Measurements from ENCODE around the gene CNDP2.
A peak's percentile ranks its signal among the peaks of the same experiment; 100 is the strongest.

The CNDP2 gene

GRCh38 chr18:74472312-74472711 is 23.9 kb upstream of the CNDP2 start:
- no peak for DNase-seq (ENCODE audit: low spot score)

DNA sequence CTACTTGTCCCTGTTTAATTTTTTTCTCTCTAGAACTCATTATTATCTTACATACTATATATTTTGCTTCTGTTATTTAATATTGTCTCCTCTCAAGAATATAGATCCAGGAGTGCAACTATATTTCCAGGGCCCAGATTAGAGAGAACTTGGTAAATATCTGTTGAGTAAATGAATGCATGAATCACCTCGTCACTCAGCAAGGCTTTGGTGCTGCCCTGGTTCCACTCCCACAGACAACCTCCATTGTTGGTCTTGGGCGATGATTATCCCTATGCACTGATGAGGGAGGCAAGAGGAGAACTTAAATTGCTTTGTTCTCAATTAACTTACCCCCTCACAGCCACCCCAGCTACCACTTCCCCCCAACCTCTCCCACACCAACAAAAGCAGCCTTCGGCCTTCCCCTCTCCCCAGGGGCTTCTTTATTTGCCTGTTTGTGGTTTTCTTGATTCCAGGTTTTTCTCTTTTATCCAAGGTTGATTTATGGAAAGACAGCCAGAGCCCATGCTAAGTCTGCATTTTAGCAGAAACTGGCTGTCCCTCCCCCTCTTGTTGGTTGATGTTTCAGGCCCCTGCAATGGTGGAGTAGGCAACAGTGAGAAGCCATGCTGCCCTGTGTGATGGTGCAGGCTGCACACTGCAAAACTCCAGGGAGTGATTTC is 22.1 kb upstream of the CNDP2 start:
- DNase-seq (ENCODE audit: low spot score) = no peak

DNA sequence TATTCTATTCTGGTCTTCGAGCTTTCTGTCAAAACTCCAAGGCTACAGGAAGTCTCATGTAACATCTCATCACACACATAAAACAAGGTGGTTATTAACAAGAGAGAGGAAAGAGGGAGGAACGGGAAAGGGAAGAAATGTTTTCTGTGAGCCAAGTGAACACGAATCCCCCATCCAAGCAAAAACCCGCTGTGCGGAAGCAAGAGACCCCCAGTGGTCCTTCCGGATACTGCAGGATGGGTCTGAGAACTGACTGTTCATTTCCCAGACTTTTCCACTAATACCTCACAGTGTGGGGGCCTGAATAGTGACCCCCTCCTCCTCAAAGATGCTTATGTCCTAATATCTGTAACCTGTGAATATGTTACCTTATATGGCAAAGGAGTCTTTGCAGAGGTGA is 20.0 kb upstream of the CNDP2 start:
- DNase-seq (ENCODE audit: low spot score) = peak; percentile 40

GRCh38 chr18:74477771-74478170 is 18.4 kb upstream of the CNDP2 start:
- no peak for DNase-seq (ENCODE audit: low spot score)

GRCh38 chr18:74478316-74478715 is 17.8 kb upstream of the CNDP2 start:
- DNase-seq (ENCODE audit: low spot score) = no peak

DNA sequence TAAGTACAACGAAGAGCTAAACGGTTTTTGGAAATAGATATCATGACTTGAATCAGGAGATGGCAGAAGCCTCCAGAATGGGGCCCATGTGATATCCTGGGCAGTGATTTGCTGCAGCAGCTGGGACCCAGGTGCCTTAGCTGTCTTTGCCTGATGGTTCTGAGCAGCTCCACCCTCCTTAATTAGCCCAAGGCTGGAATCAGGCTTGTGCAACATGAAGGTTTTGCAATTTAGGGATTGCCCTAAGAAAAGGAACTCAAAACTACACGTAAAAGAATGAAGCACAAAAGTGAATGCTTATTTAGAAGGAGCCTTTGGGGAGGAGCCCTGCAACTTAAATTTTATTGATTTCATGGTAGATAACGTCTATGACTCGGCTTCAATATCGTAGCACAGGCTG is 17.3 kb upstream of the CNDP2 start:
- DNase-seq (ENCODE audit: low spot score) = no peak

DNA sequence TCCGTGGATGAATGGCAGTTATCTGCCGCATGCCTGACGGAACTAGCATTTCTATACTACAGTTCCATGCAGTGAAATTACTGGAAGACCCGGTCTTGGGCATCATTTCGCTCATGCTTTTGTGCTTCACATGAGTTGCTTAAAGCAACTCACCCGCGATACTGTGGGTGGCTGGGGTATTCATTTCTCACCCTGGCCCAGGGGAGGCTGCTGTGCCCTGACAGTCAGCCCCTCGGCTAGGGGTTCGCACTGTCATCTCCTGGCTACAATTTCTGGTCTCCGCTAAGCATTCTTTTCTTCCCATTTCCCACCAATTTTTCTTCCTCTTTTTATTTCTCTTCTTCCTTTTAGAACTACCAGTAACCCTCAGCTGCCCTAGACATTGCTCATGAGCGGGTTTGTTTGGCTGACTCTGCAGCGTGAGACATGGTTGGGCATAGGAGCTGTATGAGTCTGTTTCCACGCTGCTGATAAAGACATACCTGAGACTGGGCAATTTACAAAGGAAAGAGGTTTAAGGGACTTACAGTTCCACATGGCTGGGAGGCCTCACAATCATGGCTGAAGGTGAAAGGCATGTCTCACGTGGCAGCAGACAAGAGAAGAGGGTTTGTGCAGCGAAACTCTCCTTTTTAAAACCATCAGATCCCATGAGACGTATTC is 16.5 kb upstream of the CNDP2 start:
- no peak for DNase-seq (ENCODE audit: low spot score)

DNA sequence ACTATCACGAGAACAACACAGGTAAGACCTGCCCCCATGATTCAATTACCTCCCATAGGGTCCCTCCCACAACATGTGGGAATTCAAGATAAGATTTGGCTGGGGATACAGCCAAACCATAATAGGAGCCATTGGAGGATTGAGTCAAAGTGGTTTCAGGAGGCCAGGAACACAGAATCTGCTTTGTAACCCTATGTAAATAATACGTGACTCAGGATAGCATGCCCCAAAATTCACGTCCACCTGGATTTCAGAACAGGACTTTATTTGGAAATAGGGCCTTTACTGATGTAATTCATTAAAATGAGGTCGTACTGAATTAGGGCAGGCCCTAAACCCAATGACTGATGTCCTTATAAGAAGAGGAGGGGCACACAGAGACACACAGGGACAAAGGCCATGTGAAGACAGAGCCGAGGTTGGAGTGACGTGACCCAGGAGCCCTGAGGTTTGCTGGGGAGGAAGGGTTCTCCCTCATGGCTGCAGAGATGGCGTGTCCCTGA is 16.0 kb upstream of the CNDP2 start:
- DNase-seq (ENCODE audit: low spot score) = no peak

- no peak for DNase-seq (ENCODE audit: low spot score)
Observed at GRCh38 chr18:74482697-74483096, 13.5 kb upstream of the CNDP2 start.

DNA sequence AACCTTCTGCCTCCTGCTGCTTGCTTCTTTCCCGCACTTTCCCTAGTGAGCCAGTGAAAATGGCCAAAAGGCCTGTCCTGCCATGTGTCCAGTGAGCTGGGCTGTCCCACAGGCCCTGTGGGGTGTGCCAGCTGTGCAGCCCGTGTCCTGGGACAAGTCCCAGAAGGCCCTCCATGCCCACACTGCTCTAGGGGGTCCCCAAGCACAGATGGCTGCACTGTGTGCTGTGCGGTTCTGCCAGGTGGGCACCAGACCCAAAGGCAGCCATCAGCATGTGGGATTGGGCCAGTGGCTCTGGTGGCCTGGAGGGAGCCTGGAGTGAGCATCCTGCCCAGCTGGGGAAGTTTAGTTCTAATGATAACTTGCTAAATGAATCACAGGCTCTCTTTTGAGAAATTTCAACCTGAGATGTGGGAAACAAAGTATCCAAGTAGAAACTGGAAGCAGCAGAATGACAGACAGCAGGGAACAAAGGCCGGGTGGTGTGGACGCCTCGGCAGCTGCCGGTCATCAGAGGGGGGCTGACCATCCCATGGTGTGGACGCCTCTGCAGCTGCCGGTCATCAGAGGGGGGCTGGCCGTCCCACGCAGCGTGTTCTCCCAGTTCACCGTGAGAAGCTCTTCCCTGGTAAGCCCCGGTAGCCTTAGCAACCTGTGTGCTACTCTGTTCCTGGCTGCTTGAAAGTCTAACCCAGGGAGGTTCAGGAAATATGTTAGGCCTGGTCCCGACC is 9.9 kb upstream of the CNDP2 start:
- DNase-seq (ENCODE audit: low spot score) = no peak

GRCh38 chr18:74488354-74488753 is 7.8 kb upstream of the CNDP2 start:
- no peak for DNase-seq (ENCODE audit: low spot score)

DNA sequence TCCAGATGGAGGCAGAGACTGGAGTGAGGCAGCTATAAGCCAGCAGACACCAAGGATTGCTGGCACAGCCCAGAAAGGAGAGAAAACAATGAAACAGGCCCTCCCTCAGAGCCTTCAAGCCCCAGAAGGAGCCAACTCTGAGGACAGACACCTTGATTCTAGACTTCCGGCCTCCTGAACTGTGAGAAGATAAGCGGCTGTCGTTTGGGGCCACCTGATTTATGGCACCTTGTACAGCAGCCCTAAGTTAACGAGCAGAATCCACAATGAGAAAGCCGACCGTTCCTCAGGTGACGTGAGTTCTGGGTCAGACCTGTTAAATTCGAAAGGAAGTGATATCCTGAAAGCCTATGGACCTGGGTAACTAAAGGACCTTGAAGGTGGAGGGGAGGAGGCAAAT is 7.3 kb upstream of the CNDP2 start:
- no peak for DNase-seq (ENCODE audit: low spot score)

GRCh38 chr18:74489676-74490075 is 6.5 kb upstream of the CNDP2 start:
- no peak for DNase-seq (ENCODE audit: low spot score)

GRCh38 chr18:74492259-74492658 is 3.9 kb upstream of the CNDP2 start:
- no peak for DNase-seq (ENCODE audit: low spot score)

DNA sequence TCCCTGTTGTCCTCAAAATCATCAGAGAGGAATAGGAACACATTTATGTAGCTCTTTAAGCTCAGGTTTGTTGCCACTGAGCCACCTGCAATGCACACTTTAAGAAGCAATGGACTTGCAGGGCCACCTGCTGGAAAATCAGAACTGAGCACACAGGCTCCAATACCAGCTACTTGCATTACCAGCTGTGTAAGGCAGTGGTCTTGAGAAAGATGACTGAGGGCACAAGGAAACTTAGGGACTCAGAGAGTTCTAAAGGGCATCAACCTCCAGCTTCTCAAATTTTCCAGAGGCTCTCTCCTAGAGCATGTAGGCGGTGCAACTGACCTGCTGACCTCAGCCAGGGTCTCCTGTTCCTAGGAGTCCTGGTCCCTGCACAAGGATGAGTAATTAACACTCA is 2.5 kb upstream of the CNDP2 start:
- peak; percentile 42 for DNase-seq (ENCODE audit: low spot score)

DNA sequence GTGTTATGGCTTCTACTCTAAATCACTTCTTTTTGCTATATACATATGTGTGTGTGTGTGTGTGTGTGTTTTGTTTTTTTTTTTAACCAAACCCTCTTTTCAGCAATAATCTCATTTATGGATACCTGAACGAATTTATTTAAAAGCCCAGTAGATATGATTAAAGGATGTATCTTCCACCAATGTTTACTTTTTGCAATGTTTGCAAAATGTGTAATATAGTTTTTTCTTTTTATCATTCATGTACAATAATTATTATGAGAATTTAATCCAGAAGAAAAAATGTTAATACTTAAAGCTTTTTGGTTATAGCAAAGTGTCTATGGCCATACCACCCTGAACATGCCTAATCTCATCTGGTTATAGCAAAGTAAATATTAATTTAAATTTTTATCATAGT is 1.6 kb upstream of the CNDP2 start:
- DNase-seq (ENCODE audit: low spot score) = no peak

GRCh38 chr18:74496508-74497323 is 553 bp downstream of the CNDP2 start:
- peak; percentile 33 for DNase-seq (ENCODE audit: low spot score)

DNA sequence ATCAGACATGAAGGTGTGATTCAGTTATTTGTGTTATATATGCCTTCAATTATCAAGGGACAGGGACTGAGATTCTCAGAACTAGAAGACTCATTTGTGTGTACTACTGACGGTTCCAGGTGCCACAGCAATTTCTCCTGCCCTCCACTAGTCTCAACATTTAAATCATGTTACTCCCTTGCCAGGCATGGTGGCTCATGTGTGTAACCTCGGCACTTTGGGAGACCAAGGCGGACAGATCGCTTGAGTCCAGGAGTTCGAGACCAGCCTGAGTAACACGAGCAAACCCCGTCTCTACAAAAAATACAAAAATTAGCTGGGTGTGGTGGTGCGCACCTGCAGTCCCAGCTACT is 1.1 kb downstream of the CNDP2 start:
- DNase-seq (ENCODE audit: low spot score) = no peak

DNA sequence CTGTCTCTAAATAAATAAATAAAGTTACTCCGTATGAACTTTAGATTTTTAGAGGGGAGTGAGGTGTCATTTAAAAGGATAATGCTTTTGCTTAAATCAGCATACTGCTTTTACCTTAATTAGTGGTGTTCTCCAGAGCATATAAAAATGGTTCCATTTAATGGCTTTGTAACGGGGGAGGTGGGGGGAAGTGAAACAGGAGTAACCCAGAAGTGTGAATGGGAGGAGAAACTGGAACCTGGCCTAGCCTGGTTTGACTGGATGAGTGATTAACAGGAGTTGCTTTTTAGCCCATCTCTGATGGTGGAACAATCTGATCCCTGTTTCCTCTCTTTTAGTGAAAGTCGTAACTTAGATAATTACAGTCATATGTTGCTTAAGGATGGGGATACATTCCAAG is 1.6 kb downstream of the CNDP2 start:
- peak; percentile 46 for DNase-seq (ENCODE audit: low spot score)

GRCh38 chr18:74498712-74499627 is 2.8 kb downstream of the CNDP2 start:
- DNase-seq (ENCODE audit: low spot score) = peak; percentile 68

DNA sequence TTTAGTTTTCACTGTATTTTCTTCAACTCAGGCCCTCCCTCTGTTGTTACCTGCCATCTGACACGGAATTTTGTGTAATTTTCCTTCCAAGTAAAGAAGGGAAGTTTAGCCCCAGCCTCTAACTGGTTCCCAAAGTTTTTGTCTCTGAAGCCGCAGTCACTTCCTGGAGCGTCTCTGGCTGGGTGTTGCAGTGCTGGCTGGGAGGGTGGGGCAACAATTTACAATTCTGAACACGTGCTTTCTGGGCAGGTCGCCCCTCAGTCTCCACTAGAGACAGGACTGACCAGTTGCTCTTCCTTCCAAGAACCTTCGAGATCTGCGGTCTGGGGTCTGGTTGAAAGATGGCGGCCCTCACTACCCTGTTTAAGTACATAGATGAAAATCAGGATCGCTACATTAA is 3.5 kb downstream of the CNDP2 start:
- peak; percentile 51 for DNase-seq (ENCODE audit: low spot score)

Measured in germinal center (tissue), 1 donor.